Cerebellar nuclear complex (tissue), 1 donor: ENCODE results near the gene SMPD2.

Source experiments
- DNase-seq, 2 experiments: peaks; one replicate each; lab custom pipeline; 2025; lab: John Stamatoyannopoulos, UW

Gene SMPD2, protein sequence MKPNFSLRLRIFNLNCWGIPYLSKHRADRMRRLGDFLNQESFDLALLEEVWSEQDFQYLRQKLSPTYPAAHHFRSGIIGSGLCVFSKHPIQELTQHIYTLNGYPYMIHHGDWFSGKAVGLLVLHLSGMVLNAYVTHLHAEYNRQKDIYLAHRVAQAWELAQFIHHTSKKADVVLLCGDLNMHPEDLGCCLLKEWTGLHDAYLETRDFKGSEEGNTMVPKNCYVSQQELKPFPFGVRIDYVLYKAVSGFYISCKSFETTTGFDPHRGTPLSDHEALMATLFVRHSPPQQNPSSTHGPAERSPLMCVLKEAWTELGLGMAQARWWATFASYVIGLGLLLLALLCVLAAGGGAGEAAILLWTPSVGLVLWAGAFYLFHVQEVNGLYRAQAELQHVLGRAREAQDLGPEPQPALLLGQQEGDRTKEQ

DNA sequence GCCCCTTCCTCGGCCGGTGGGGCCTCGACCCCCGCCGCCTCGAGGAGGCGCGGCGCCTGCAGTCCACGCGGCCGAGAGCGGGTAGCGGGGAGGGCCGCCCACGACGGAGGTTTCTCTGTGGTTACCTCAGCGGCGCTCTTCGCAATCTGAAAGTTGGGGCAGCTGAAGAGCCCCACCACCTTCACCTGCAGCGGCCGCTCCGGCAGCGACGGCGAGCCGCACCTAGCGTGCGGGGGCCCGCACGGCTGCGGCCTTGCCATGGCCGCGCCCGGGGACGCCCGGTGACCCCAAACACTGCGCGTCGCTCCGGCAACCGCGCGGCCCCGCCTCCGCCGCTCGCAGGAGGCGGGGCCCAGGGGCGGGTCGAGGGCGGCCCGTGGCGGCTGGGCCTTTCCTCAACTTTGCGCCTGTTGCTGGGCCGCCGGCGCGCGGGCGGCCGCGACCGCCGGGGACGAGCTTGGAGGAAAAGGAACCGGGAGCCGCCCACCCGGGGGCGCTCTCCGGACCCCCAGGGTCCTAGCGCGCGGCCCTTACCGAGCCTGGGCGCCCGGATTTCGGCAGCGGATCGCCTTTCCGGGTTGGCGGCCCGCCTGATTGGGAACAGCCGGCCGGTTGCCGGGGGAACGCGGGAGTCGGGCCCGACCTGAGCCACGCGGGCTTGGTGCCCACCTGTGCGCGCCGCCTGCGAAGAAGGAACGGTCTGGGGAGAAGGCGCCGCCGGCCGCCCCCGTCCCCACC lies at the start of gene SMPD2, which contains the start of gene PPIL6:
SMPD2 (plus strand) TSS at position 394 of the 738 bp plus-strand sequence. CDS start 398 bp downstream, outside the sequence.
PPIL6 (minus strand) TSS at position 298 of the 738 bp plus-strand sequence; CDS start at position 260, 38 bp downstream.
- peak in 1 of 2 experiments; percentile 51 for DNase-seq

DNA sequence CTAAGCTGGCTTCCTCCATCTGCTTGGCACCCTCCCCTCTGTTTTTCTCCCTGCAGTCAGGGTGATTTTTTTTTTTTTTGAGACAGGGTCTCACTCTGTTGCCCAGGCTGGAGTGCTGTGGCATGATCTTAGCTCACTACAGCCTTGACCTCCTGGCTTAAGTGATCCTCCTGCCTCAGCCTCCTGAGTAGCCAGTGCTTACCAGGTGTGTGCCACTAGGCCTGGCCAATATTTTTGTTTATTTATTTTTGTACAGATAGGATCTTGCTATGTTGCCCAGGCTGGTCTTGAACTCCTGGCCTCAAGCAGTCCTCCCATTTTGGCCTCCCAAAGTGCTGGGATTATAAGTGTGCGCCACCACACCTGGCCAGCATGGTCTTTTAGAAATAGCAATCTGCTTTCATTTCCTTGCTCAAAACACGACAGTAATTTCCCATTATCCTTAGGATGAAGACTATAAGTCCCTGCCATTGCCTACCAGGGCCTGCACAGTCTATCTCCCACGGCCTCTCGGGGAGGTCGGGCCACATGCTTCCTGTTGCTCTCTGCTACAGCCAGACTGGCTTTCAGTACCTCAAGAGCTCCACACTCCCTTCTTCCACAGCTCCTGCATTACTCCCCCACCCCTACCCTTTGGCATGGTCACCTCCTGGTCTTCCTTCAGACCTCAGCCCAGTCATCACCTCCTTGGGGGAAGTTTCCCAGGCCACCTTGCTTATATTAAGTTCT lies 47.2 kb upstream of the SMPD2 start:
- no peak for DNase-seq

DNA sequence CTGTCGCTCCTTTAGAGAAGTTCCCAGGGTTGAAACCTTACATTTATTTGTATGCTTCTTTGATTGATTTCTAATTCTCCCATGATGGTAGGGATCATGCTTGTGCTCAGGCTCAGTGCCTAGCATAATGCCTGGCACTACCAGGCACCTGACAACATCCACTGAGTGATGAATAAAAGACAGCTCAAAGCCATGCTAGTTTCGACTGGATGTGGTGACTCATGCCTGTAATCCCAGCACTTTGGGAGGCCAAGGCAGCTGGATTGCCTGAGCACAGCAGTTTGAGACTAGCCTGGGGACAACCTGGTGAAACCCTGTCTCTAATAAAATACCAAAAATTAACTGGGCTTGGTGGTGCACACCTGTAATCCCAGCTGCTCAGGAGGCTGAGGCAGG lies 46.6 kb upstream of the SMPD2 start:
- no peak for DNase-seq

DNA sequence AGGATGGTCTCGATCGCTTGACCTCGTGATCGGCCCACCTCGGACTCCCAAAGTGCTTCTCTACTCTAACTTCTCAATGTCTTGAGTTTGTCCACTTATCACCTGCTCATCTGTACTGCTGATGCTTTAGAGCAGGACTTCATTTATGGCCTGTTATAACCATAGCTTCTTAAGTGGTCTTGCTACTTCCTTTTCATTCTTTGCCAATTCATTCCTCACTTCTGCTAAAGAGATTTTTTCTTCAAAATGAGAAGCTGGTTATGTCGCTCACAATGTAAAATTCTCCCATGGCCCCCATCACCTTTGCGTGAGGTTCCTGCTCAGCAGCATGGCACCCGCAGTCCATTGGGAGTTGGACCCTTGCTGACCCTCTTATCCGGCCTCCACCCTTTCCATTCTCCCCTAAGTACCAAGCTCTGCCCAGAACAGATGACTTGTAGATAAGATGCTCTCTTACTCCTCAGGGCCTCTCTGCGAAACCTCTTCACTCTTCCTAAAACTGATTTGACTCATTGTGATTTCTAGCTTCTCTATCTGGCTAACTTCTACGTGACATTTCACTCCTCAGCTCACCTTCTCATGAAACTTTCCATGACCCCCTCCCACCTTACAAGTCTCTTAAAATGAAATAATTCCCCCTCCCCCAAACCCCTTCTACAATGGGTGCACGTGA lies 44.3 kb upstream of the SMPD2 start:
- no peak for DNase-seq

DNA sequence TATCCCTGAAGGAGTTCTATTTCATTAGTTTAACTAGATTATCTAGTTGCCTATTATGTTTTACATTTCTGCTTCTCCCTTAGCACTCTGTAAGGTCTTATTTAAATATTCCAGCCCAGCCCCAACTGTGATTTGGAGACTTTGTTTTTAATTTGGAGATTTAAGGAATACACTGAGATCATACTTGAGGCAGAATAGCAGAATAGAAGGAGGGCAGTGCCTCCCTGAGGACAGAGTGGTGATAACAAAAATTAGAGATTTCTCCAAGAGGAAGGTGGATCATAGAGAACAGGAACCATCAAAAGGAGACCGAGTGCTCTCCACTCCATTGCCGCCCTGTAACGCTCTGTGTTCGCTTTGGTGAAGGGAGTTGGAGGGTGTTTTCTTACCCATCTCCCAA lies 43.5 kb upstream of the SMPD2 start:
- no peak for DNase-seq

DNA sequence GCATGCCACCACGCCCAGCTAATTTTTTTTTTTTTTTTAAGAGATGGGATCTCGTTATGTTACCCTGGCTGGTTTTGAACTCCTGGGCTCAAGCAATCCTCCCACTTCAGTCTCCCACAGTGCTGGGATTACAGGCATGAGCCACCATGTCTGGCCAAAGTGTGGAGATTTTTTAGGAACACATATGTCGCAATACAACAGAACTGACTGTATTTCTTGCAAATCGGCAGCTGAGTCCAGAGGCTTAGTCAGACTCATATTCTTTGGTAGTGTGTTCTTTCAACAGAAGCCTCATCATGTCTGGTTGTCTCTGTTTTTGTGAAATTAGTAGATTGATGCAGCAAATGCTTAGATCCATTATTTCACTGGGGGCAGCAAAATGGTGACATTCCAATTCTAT lies 34.3 kb upstream of the SMPD2 start:
- DNase-seq, result no peak

DNA sequence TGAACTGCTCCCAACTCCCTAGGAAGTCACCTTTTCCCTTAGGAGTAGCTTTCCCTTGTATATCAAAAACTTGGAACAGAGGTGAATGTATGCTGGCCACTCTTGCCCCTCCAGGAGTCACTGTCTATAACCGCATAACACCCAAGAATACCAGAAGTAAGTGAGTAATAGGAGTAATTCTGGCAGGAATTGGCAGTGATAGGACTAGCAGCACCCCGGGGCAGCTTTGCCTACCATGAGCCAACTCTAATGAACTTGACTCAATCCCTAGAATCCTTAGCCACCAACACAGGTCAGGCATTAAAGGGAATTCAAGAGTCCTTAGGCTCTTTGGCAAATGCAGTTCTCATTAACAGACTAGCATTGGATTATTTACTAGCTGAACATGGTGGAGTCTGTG lies 29.5 kb upstream of the SMPD2 start:
- no peak for DNase-seq

DNA sequence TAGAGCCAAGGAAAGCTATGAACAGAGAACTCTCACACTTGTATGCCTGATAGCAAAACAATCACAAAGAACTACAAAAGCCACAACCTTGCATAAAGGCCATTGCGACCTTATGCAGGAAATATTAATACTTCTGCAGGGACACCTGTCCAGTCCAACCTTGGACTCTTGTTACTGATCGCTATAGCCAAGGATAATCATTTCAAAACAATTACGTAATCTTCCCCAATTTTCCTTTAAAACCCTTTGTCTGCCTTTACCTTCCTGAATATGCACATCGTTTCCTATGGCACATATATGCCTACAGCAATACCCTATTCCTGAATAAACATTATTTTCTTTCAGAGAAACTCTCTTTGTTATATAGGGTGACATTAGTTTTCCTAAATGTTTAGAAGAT lies 22.9 kb upstream of the SMPD2 start:
- no peak for DNase-seq

DNA sequence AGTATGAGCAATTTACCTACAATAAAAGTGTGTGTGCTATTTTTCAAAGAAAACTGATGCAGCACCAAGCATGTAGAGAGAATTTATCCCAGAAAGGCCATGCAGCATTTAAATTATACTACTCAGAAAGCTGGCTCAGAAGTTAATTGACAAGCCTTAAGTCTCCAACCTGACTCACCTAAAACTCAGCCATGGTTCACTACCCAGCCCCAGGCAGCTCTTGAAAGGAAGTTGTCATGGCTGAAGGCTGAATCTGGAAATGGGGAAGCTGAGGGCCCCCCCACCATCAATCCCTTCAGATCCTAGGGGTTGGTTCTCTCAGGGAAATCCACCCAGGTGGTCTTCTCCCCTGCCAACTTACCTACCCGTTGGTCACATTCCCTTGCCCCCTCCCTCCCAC lies 19.8 kb upstream of the SMPD2 start:
- DNase-seq, result no peak

DNA sequence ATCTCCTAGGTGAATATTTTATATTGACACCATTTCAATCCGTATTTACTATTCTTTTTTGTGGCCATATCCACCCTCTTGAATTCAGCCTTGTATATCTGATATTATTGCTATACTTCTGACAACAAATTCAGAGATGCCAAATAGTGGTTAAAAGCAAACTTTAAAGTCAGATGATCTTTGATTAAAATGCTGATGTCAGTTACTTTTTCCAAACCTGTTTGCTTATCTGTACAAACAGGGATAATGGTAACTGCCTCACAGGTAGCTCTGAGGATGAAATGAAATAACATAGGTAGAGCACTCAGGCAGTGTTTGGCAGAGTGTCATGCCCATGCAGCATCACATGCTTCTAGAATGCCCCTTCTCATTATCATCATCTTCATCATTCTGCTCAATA lies 19.3 kb upstream of the SMPD2 start:
- DNase-seq, result no peak

DNA sequence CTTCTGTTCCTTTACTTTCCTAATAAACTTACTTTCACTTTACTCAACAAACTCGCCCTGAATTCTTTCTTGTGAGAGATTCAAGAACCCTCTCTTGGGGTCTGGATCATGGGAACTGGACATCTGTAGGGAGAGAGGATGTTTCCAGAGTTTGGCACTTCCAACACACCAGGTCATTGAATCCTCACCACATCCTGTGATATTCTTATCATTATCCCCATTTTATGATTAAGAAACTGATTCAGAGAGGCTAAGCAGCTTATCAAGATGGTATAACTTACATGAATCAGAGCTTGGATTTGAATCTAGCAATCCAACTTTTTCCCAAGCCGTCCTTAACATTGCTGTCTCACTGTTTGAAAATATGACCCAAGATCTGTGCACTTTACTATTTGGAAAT lies 15.6 kb upstream of the SMPD2 start:
- no peak for DNase-seq

DNA sequence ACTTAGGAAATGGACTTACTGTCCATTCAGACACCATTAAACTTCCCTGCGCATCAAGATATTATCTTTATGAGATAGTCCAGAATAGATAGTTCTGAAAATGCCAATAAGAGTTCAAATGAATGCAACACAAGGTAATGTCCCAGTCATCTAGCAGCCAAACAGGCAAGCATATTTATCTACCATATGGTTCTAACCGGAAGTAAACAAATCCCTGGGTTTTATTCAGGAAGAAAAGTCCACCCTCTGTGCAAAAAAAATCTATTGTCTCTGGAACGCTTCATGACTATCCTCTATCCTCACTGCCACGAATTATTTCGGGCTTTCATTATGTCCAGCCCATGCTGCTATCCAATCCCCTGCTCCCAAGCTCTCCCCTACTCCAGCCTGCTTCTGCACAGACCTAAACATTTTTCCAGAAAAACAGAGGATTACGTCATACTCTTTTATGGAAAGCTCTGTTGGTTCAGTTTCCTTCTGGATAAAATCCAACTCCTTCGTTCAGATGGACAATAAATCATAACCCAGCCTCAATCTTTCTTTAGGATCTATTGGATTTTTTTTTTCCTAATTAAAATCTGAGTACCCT lies 11.5 kb upstream of the SMPD2 start:
- DNase-seq, result peak; percentile 39 to 42

DNA sequence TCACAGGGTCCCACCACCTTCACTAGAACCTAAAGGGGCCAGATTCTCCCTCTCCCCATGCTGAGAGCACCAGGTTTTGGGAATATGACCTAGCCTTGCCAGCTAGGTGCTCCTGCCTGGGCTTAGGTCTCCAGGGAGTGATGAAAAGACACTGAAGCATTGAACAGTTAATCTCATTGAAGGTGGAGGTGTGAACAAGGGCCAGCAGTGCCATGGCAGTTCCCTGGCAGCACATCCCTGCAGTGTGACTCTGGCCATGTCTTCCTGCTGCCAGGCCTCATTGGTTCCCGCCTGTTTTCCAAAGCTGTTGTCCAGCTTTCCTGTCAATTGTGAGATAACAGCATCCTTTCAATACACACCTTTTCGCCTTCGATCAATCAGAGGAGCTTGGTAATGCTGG lies 11.0 kb upstream of the SMPD2 start:
- DNase-seq, result no peak

DNA sequence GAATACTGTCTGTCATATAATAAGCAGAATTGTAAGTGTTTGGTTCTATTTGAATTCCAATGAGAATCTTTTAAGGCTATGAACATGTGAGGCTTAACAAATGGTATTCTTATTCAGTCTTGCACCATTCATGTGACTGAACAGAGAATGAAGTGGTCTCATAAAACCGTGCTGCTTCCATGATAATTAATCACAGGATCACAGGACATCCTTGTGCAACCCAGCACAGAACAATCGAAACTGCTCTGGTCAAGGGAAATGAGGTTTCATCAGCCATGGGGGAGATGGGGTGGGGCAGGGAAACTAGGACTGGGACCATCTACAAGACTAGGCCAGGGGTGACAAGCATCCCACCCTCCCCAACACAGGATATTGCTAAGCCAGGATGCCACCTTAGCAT lies 6.1 kb upstream of the SMPD2 start:
- no peak for DNase-seq

DNA sequence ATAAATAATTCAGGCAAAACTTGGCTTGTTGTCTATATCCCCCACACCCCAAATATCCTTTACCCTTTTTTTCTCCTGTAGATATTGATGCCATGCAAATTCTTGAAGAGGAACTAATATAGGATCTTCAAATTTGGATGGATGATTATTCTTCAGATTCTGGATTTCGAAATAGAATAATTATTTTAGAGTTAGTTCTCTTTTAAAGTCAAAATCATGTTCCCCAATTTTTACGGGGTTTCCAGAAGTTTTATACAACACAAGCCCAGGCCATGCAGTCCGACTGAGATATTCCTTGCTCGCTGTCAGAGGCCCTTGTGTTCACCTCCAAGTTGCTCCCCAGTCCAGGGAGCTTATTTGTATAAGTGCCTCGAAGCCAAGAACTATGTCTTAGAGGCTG lies 4.5 kb upstream of the SMPD2 start:
- no peak for DNase-seq

DNA sequence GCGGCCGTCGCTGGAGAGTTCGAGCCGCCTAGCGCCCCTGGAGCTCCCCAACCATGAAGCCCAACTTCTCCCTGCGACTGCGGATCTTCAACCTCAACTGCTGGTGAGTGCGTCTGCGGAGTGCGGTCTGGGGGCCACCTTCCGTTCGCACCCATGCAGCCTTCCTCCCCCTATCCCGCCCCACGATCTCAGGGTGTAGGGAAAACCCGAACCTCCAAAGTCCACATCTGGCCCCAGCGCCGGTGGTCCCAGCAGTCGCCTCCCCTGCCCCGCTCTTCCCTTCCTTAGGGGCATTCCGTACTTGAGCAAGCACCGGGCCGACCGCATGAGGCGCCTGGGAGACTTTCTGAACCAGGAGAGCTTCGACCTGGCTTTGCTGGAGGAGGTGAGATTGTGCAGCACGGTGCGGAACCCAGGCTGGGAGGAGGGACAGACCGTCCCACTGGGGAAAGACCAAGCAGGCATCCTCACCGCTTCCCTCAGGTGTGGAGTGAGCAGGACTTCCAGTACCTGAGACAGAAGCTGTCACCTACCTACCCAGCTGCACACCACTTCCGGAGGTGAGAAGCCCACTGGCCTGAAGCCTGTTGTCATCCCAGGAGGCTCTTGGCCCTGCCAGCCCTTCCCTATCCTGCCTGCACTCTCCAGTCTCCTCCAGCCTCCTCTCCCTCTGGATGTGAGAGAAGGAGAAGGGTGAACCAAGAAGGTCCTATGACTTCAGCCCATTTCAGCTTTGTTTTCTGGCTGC lies 719 bp downstream of the SMPD2 start:
- DNase-seq, result no peak

DNA sequence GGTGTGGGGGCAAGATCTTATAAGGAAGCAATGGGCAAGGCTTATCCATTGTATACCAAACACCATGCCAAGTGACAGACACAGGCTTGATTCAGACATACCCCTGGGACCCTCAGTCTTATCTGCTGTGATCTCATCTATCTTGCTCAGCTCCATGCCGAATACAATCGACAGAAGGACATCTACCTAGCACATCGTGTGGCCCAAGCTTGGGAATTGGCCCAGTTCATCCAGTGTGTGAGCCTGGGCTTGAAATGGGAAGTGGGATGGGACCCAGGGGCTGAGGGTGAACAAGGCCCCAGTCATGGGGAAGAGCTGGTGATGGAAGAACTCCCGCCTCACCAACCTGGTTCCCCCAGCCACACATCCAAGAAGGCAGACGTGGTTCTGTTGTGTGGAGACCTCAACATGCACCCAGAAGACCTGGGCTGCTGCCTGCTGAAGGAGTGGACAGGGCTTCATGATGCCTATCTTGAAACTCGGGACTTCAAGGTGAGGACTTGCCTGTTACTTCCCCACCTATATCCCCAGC lies 1.9 kb downstream of the SMPD2 start:
- no peak for DNase-seq

DNA sequence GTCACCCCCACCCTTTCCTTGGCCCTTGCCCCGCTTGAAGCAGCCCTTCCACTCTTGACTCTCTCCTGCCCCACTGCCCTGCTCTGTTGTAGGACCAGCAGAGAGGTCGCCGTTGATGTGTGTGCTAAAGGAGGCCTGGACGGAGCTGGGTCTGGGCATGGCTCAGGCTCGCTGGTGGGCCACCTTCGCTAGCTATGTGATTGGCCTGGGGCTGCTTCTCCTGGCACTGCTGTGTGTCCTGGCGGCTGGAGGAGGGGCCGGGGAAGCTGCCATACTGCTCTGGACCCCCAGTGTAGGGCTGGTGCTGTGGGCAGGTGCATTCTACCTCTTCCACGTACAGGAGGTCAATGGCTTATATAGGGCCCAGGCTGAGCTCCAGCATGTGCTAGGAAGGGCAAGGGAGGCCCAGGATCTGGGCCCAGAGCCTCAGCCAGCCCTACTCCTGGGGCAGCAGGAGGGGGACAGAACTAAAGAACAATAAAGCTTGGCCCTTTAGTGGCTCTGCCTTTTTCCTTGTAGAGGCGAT lies 3.0 kb downstream of the SMPD2 start:
- DNase-seq, result no peak

DNA sequence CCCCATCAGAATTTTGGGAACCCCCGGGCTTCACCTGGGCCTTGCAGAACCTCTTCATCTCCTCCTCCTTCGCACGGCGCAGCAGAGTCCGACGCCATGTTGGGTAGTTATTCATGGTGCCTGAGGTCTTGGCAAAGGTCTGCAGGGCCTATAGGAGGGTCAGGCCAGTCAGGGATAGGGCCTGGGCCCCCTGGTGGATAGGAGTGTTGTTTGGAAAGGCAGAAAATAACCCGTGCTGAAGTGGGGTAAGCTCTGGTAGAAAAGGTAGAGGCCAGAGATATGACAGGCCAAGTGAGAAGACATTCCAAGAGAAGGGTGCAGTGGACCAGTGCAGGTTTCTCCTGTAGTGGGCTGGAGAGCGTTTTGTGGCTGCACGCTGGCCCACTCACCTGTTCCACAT lies 4.9 kb downstream of the SMPD2 start:
- no peak for DNase-seq

DNA sequence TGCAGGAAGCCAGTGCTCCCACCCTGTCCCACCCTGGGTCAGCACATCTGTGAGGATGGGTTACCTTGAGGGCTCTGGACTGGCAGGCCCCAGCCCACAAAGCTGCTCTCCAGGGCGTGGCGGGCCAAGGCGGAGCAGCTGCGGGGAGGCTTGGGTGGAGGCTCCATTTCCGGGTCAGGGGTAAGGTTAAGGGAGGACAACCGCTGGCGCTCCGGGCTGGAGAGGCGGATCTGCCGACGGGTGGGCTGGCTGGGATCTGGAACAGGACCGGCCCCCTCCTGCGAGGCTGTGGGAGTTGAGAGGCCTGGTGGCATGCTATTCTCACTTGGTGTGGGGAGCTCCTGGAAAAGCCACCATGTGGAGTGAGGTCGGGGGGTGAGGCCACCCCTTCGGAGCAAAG lies 5.5 kb downstream of the SMPD2 start:
- DNase-seq, result no peak
